Peyer's patch (tissue), 4 donors: Measurements from ENCODE around the gene APOA5.

Experiments
- CTCF ChIP-seq, 6 experiments: fragments of 450-650 bp in 4 of 6; fragments of 200-600 bp in 2 of 6; sonication (generic) in 1 of 6; IDR thresholded peaks; one replicate each; pipeline ENCODE4 v1.5.1; 2017 to 2019; ENCODE audit warnings: antibody characterized with exemption in 6 of 6, mild to moderate bottlenecking in 3 of 6, moderate library complexity in 1 of 6
- POLR2A ChIP-seq, 2 donors: fragments of 450-650 bp; IDR thresholded peaks; one replicate each; pipeline ENCODE4 v1.5.1; 2017; ENCODE audit warnings: antibody characterized with exemption in 2 of 2, mild to moderate bottlenecking in 2 of 2, moderate library complexity in 2 of 2

- TF ChIP-seq POLR2A (IDR thresholded peaks at IDR 0.05): no peak
- TF ChIP-seq CTCF (IDR thresholded peaks at IDR 0.05): no peak
These were observed 1.4 kb upstream of the APOA5 start for GRCh38 chr11:116792869-116793771.
